Activated naive CD8-positive, alpha-beta T cell treated with anti-CD3 and anti-CD28 coated beads, Interleukin-2, amount 10 ng/mL, durations not matched to agents 7 days and 5 days (primary cell): ENCODE results near the gene RAI14. TPM values are rescaled to one million over a fixed set of nuclear protein-coding genes. Genes with fewer than 3 reads are reported as not detected.

ENCODE experiments used
- ATAC-seq: fragments of 150-1000 bp; cut with Tn5 transposase; one replicate; pipeline ENCODE4 v1.10.0; 2021; ENCODE audit warnings: low read depth, moderate library complexity
- POLR2A ChIA-PET: fragments of 350-600 bp; sonication (Branson Sonifier 250); formaldehyde crosslinking; loops from one replicate; lab custom pipeline; 2021; ENCODE audit warnings: antibody characterized with exemption; lab: Charles Lee
- DNase-seq: peaks from one replicate; pipeline ENCODE4 v3.0.0; 2021
- H3K27ac Mint-ChIP-seq: one replicate; pipeline ENCODE4 v1.8.0; 2022; ENCODE audit warnings: mild to moderate bottlenecking, mixed read lengths
- H3K27me3 Mint-ChIP-seq: one replicate; pipeline ENCODE4 v1.8.0; 2022; ENCODE audit warnings: mild to moderate bottlenecking, moderate library complexity, mixed read lengths
- H3K36me3 Mint-ChIP-seq: one replicate; pipeline ENCODE4 v1.8.0; 2021; ENCODE audit warnings: mild to moderate bottlenecking, mixed read lengths
- H3K4me1 Mint-ChIP-seq: one replicate; pipeline ENCODE4 v1.8.0; 2021; ENCODE audit warnings: mixed read lengths
- H3K4me3 Mint-ChIP-seq: one replicate; pipeline ENCODE4 v1.8.0; 2022; ENCODE audit warnings: mild to moderate bottlenecking, moderate library complexity, mixed read lengths
- H3K9me3 Mint-ChIP-seq: one replicate; pipeline ENCODE4 v1.8.0; 2021; ENCODE audit warnings: mixed read lengths
- total RNA-seq, 2 experiments: library from RNA; stranded (reverse); gene quantifications; one replicate each; pipeline ENCODE4 v1.2.3, GENCODE V29; 2021

RAI14 gene
- total RNA-seq, 2 experiments from 2014 or later: 0.77 TPM; not detected in 1

GRCh38 chr5:34625246-34625645 lies 30.9 kb upstream of the RAI14 start:
- Mint-ChIP-seq H3K27ac (no peak overlapping the region), H3K36me3 (no peaks in the 10 kb centered on the region), H3K27me3 (peaks cover 11% of the 10 kb centered on the region), H3K9me3 (no peaks in the 10 kb centered on the region), H3K4me3 (no peak overlapping the region), H3K4me1 (no peaks in the 10 kb centered on the region)
- DNase-seq: no peak
- POLR2A ChIA-PET: no interaction called here
- ATAC-seq: no peak

- H3K9me3 Mint-ChIP-seq: no peaks in the 10 kb centered on the region
- no peak overlapping the region for H3K27ac Mint-ChIP-seq
- peaks cover 12% of the 10 kb centered on the region for H3K27me3 Mint-ChIP-seq
- no peaks in the 10 kb centered on the region for H3K4me1 Mint-ChIP-seq
- DNase-seq: no peak
- no peak overlapping the region for H3K4me3 Mint-ChIP-seq
- POLR2A ChIA-PET: no interaction called here
- no peak for ATAC-seq
- no peaks in the 10 kb centered on the region for H3K36me3 Mint-ChIP-seq
Measured at GRCh38 chr5:34626036-34626435, 30.1 kb upstream of the RAI14 start.

DNA sequence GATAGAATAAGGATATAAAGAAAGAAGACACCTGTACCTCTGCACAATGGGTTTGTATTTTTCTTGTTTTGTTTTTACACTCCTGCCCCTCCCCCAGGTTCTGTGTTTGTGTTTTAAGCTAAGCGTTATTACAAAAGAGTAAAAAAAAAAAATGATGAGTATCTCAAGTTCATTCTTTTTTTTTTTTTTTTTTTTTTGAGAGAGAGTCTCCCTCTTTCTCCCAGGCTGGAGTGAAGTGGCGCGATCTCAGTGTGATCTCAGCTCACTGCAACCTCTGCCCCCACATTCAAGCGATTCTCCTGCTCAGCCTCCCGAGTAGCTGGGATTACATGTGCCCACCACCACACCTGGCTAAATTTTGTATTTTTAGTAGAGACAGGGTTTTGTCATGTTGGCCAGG lies 29.4 kb upstream of the RAI14 start:
- no peak overlapping the region for H3K4me3 Mint-ChIP-seq
- H3K36me3 Mint-ChIP-seq: no peaks in the 10 kb centered on the region

DNA sequence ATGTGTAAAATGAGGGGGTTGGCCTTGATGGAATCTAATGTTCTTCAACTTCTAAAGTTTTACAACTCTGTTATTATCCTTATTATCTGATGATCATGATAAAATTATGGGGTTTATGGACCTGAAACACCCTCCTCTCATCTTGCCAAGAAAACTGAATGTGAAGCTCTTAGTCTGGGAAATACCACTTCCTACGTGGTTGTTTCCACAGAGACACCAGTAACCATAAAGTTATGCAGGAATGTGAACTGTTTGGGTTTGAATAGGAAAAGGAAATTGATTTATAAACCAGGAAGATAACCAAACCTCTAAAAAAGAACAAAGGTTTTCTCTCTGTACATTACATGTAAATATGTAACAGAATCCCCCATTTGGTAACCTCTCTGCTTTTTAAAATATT lies 28.3 kb upstream of the RAI14 start:
- H3K9me3 Mint-ChIP-seq: no peaks in the 10 kb centered on the region
- no peaks in the 10 kb centered on the region for H3K36me3 Mint-ChIP-seq
- no peaks in the 10 kb centered on the region for H3K4me1 Mint-ChIP-seq
- no peak overlapping the region for H3K4me3 Mint-ChIP-seq
- peaks cover 9% of the 10 kb centered on the region for H3K27me3 Mint-ChIP-seq
- H3K27ac Mint-ChIP-seq: no peak overlapping the region
- ATAC-seq (no peak), DNase-seq (no peak)
- POLR2A ChIA-PET: no interaction called here

More for the DNA sequence above, 29.4 kb upstream of the RAI14 start:
- Mint-ChIP-seq H3K4me1 (no peaks in the 10 kb centered on the region), H3K27ac (no peak overlapping the region), H3K27me3 (peaks cover 12% of the 10 kb centered on the region), H3K9me3 (no peaks in the 10 kb centered on the region)
- DNase-seq (no peak), ATAC-seq (no peak)
- POLR2A ChIA-PET: no interaction called here

- no peaks in the 10 kb centered on the region for H3K36me3 Mint-ChIP-seq
- no peaks in the 10 kb centered on the region for H3K9me3 Mint-ChIP-seq
- no peaks in the 10 kb centered on the region for H3K4me1 Mint-ChIP-seq
- ATAC-seq (no peak), DNase-seq (no peak)
- H3K4me3 Mint-ChIP-seq: no peak overlapping the region
- H3K27ac Mint-ChIP-seq: no peak overlapping the region
- POLR2A ChIA-PET: no interaction called here
- peaks cover 9% of the 10 kb centered on the region for H3K27me3 Mint-ChIP-seq
Measured at GRCh38 chr5:34628373-34628772, 27.8 kb upstream of the RAI14 start.

GRCh38 chr5:34630596-34630995 lies 25.5 kb upstream of the RAI14 start:
- no peaks in the 10 kb centered on the region for H3K4me1 Mint-ChIP-seq

DNA sequence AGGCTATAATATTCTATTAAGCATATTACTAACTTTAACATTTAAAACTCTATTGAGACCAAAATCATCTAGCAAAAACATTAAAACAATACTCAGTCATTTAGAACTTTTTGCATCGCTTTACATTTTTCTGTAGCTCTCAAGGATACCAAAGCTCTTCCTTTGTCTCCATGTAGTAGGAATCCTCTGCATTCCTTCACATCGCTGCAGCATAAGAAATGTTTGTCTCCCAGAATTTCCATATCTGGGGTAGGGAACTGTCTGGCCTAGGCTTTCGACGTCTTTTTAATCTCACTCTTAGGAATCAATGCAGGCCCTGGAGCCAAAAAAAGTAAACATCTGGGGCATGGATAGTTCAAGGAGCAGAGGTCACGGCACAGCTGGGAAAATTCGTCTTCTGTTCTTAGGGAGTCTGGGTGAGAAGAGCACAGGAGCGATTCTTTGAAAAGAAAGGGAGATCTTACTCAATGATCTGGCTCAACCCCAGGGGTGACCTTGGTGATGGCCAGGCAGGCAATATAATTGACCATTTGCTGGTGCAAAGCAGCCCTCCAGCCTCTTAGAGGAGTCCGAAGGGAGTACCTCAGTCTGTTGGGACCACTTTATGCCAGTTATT lies 23.2 kb upstream of the RAI14 start:
- POLR2A ChIA-PET: no interaction called here
- ATAC-seq (no peak), DNase-seq (no peak)
- Mint-ChIP-seq H3K9me3 (no peaks in the 10 kb centered on the region), H3K27ac (no peak overlapping the region), H3K4me1 (no peaks in the 10 kb centered on the region), H3K36me3 (no peaks in the 10 kb centered on the region), H3K4me3 (no peak overlapping the region), H3K27me3 (peaks cover 3% of the 10 kb centered on the region)

More at GRCh38 chr5:34630596-34630995, 25.5 kb upstream of the RAI14 start:
- DNase-seq (no peak), ATAC-seq (no peak)
- H3K36me3 Mint-ChIP-seq: no peaks in the 10 kb centered on the region
- H3K9me3 Mint-ChIP-seq: no peaks in the 10 kb centered on the region
- POLR2A ChIA-PET: no interaction called here
- no peak overlapping the region for H3K4me3 Mint-ChIP-seq
- no peak overlapping the region for H3K27ac Mint-ChIP-seq
- peaks cover 3% of the 10 kb centered on the region for H3K27me3 Mint-ChIP-seq

DNA sequence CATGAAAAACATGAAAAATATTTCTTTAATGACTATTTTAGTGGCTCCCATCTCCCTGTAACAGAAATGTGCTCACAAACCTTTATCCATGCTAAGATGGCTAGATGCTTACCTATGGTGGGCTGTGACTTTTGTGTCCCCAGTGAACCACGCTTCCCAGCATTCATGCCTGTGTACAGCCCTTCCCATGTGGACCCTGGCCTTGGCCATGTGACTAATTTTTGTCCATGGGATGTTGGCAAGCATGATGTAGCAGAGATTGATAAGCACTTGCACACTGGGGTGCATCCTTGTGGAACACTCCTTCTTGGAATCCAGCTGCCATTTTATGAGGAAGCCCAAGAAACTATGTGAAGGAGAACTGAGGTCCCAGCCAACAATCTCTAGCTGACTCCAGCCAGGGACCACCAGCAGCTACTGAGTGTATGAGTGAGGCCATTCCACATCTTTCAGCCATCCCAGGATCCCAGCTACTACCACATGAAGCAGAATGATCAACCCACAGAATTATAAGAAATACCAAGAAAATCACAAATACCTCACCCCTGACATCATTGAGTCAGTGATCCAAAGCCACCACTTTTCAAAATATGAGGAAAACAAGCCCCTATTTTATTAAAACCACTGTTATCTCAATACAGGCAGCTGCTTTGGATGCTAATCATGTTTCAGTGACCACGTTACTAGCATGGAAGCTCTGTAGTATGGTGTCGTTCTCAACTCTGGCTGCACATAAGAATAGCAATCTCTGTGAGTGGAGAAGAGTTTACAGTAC lies 16.1 kb upstream of the RAI14 start:
- DNase-seq (no peak), ATAC-seq (no peak)
- POLR2A ChIA-PET: no interaction called here
- Mint-ChIP-seq H3K4me1 (no peaks in the 10 kb centered on the region), H3K36me3 (no peaks in the 10 kb centered on the region), H3K27me3 (peaks cover 4% of the 10 kb centered on the region), H3K9me3 (peaks cover 2% of the 10 kb centered on the region), H3K4me3 (no peak overlapping the region), H3K27ac (no peak overlapping the region)

DNA sequence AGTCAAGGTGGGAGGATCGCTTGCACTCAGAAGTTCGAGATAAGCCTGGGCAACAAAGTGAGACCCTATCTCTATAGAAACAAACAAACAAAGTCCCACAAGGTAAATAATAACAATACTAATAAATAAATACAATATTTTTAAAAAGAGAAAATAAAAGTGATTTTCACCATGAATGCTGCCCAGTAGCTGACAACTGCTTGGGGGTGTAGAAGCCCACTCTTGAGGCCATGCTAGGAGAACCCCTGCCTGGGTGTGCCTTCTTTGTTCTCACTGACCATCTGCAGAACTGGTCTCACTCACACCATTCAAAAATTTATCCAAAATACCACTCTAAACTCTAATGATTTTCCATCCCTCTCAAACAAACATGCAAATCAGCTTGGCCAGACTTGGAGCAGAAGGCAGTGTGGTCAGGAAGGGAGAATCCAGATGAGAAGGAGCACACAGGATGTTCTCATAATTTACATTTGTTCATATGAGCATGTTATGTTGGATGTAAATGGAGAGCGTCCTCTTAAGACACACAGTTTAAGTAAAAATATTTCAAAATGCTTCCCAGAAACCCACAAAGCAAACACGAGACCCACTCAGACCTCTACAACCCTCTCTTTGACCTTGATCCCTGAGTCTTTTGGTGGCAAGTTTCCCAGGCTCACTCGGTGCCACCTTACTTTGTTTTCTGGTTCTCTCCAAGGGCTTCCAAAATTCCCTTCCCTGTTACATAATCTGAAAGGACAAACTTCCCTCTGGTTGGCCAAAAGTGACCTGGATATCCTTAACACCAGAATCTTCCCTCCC lies 7.9 kb upstream of the RAI14 start:
- H3K36me3 Mint-ChIP-seq: no peaks in the 10 kb centered on the region
- no peaks in the 10 kb centered on the region for H3K4me1 Mint-ChIP-seq
- H3K27ac Mint-ChIP-seq: no peak overlapping the region
- no peak for DNase-seq
- no peak overlapping the region for H3K4me3 Mint-ChIP-seq
- peaks cover 26% of the 10 kb centered on the region for H3K27me3 Mint-ChIP-seq
- POLR2A ChIA-PET: no interaction called here
- no peaks in the 10 kb centered on the region for H3K9me3 Mint-ChIP-seq
- no peak for ATAC-seq

- ATAC-seq: no peak
- Mint-ChIP-seq H3K36me3 (no peaks in the 10 kb centered on the region), H3K27me3 (peaks cover 28% of the 10 kb centered on the region), H3K9me3 (no peaks in the 10 kb centered on the region), H3K4me3 (no peak overlapping the region), H3K4me1 (no peaks in the 10 kb centered on the region), H3K27ac (no peak overlapping the region)
- no peak for DNase-seq
- POLR2A ChIA-PET: no interaction called here
Measured at GRCh38 chr5:34648840-34649158, 7.3 kb upstream of the RAI14 start.

DNA sequence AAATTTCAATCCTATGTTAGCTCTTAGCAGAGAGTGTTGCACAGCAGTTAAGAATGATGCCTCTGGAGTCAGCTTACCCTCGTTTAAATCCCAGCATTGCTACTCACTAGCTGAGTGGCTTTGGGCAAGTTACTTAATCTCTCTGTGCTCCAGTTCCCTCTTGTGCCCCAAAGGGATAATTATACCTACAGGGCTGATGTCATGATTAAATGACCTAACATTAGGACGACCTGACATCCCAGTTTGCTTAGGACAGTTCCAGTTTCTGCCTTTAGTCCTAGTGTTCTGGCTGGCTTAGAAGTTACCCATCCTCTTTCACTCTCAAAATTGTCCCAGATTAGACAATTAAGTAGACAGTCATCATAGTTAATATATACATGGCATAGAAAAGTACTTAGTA lies 4.3 kb upstream of the RAI14 start:
- no peak for ATAC-seq
- Mint-ChIP-seq H3K36me3 (no peaks in the 10 kb centered on the region), H3K9me3 (no peaks in the 10 kb centered on the region), H3K4me3 (no peak overlapping the region), H3K27me3 (peaks cover 44% of the 10 kb centered on the region), H3K27ac (no peak overlapping the region), H3K4me1 (peaks cover 6% of the 10 kb centered on the region)
- POLR2A ChIA-PET: no interaction called here
- no peak for DNase-seq

GRCh38 chr5:34652466-34652865 lies 3.7 kb upstream of the RAI14 start:
- POLR2A ChIA-PET: no interaction called here

GRCh38 chr5:34652914-34653313 lies 3.2 kb upstream of the RAI14 start:
- no peaks in the 10 kb centered on the region for H3K9me3 Mint-ChIP-seq
- H3K4me1 Mint-ChIP-seq: peaks cover 9% of the 10 kb centered on the region
- ATAC-seq (no peak), DNase-seq (no peak)
- no peaks in the 10 kb centered on the region for H3K36me3 Mint-ChIP-seq
- POLR2A ChIA-PET: no interaction called here
- no peak overlapping the region for H3K27ac Mint-ChIP-seq
- no peak overlapping the region for H3K4me3 Mint-ChIP-seq
- H3K27me3 Mint-ChIP-seq: peaks cover 53% of the 10 kb centered on the region

More at GRCh38 chr5:34652466-34652865, 3.7 kb upstream of the RAI14 start:
- no peaks in the 10 kb centered on the region for H3K36me3 Mint-ChIP-seq
- H3K4me1 Mint-ChIP-seq: peaks cover 6% of the 10 kb centered on the region
- no peak for DNase-seq
- no peak overlapping the region for H3K27ac Mint-ChIP-seq
- ATAC-seq: no peak
- no peaks in the 10 kb centered on the region for H3K9me3 Mint-ChIP-seq
- peaks cover 49% of the 10 kb centered on the region for H3K27me3 Mint-ChIP-seq
- no peak overlapping the region for H3K4me3 Mint-ChIP-seq

DNA sequence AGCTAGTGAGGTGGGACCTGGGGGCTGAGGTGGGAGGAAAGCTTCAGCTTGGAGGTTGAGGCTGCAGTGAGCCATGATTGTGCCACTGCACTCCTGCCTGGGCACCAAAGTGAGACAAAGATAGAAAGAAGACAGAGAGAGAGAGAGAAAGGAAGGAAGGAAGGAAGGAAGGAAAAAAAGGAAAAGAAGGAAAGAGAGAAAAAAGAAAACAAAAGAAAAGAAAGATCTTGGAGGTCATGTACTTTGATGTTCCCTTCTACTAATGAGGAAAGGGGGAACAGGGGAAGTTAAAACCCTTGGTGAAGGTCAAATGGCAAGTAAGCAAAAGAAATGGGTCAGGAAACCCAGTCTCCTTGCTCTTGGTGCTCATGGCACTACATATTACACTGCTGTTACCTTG lies 2.4 kb upstream of the RAI14 start:
- Mint-ChIP-seq H3K27ac (no peak overlapping the region), H3K9me3 (no peaks in the 10 kb centered on the region), H3K4me3 (no peak overlapping the region), H3K27me3 (peaks cover 55% of the 10 kb centered on the region), H3K4me1 (peaks cover 9% of the 10 kb centered on the region), H3K36me3 (no peaks in the 10 kb centered on the region)
- POLR2A ChIA-PET: no interaction called here
- DNase-seq: no peak
- no peak for ATAC-seq
